ENCODE measurements around the gene MSI2.

Gene MSI2

DNA sequence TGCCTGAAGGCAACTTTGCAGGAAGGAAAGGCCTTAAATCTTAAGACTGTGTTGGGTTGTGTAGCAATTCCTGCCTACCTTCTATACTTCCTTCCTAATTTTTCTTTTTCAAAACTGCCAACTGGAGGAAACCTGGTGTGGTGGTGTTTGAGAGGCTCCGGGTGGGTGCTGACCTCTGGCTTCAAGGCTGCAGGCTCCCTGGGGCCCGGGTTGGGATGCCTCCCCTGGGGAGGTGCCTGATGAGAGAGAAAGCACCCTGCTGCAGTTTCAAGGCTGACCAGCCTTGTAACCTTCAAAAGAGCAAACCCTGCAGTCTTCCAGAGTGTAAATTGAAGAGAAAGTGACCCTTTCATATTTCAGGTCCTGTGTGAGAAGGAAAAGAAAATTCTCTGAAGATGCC lies 55.9 kb downstream of the MSI2 start:
- in situ Hi-C loops (cut with MboI; ENCODE audit: low sequenced_read_pairs): no loop called here

DNA sequence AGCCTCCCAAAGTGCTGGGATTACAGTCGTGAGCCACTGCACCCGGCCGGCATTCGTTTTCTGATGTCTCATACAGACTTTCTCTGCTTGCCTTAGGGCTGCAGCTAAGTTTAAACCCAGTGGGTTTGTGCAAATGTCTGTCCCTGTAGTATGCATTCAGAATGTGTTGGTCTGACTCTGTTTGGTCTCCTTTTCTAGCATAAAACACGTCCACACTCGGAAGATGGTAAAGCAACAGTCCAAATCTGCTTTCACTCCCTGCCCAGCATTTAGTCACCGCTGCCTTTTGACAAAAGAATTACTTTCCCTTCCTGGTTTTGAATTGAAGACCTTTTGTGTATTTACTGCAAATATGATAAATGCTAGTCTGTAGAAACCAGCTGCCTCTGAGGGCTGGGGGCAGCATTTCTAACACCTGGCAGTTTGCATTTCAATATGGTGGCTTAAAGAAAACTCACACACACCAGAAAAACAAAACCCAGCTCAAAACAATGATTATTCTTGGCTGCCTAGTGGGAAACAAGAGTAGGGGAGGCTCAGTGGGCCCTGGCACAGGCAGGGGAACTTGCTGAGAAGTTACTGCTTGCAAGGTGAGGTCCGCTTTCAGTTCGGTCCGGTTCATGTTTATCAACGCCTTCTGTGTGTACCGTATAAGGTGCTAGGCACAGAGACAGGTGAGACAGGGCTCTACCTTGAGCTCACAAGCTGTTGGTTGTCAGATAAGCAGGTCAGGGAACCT lies 56.9 kb downstream of the MSI2 start:
- in situ Hi-C loops (cut with MboI; ENCODE audit: low sequenced_read_pairs): no loop called here

DNA sequence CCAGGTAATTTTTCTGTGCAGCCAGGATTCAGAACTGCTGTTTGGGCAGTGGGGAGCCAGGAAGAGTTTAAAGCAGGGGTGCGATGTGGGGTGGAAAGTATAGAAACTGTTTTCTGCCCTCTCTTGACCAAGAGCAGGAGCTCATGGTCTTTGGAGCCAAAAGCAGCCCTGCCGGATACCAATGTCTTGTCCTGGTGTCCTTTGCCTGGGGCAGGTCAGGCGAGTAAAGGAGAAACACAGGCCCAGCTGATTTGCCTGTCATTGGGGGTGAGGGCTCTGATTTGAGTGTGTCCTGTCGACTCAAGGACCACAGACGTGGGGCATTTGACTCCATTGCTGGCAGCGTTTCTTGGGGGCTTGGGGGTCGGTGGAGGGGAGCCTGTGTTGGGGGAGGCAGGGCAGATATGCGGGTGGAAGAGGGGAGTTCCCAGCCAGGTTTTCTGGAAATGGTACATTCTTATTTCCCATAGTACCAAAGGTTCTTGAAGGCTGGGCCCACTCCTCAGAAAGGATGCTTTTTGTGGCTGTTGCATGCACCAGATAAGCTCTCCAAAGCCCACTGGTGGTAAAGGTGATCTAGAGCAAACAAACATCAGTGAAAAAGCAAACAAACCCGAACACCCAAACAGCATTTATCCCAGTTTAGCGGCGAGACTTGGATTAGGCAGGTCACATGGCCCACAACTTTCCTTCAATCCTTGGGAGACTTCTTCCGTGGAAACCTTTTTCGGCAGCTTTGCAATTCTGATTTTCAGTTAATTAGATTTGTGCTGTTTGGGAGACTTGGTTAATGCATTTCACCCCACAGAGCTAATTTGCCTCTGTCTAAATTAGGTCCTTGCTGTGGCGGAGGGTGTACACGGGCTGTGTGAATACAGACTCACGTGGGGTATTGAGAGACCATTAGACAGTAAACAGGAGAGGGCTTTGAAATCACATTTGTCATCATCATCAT lies 59.0 kb downstream of the MSI2 start:
- in situ Hi-C loops (cut with MboI; ENCODE audit: low sequenced_read_pairs): no loop called here

DNA sequence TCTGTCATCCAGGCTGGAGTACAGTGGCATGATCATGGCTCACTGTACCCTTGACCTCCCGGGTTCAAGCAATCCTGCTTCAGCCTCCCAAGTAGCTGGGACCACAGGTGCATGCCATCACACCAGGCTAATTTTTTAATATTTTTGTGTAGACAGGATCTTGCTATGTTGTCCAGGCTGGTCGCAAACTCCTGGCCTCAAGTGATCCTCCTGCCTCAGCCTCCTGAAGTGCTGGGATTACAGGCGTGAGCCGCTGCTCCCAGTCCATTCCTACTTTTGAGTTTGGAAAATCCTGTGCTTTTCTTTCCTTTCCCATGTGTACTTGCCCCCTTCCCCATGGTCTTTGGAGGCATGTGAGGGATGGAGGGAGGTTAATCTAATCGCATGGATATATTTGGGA lies 60.0 kb downstream of the MSI2 start:
- in situ Hi-C loops (cut with MboI; ENCODE audit: low sequenced_read_pairs): no loop called here

DNA sequence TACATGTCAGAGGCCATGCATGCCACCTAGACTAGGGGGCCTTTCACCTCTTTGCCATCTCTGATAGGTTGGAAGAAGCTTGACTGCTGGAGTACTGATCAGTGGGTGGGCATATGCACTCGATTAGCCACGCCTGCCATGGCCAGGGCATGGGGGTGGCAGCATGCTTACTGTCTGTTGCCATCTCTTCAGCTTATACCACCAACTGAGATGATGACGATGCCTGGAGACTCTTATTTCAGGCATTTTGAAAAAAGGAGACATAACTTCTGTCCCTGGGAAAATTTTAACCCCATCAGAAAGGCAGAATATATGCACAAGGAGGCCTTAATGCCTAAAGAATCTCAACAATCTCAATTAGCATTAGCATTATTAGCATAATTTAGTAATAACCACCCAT lies 60.8 kb downstream of the MSI2 start:
- in situ Hi-C loops (cut with MboI; ENCODE audit: low sequenced_read_pairs): no loop called here

DNA sequence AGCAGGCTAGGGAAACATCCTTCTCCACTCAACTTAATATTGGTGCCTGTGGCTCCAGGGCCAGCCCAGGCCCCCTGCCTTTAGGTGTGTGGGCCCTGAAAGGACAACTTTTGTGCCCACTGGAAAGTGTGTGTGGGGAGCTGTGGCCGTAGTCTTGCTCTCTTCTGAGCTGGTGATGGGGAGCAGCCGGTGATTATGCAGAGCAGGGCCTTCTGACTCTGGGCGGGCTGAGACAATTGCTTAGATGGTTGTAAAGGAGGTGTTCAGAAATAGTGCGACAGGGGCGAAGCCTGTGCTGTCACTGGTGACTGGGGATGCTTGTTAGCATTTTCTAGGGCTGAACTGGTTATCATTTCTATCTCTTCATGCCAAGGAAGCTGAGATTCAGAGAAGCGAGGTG lies 62.6 kb downstream of the MSI2 start:
- in situ Hi-C loops (cut with MboI; ENCODE audit: low sequenced_read_pairs): no loop called here

DNA sequence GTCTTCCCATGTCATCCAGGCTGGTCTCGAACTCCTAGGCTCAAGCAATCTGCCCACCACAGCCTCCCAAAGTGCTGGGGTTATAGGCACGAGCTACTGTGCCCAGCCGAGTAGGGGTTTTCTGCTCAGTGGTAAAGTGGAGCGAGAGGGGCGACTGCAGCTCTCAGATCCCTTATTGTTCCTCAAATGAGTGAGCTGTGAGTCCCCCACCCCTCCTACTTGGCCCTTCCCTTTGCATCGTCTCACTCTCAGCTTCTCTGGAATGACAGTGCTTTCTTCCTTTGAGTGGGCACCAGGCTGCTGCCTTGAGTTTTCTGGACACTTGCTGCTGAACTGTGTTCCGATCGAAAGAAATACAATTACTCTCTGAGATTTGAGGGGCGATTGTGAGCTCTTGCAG lies 63.5 kb downstream of the MSI2 start:
- in situ Hi-C loops (cut with MboI; ENCODE audit: low sequenced_read_pairs): no loop called here

DNA sequence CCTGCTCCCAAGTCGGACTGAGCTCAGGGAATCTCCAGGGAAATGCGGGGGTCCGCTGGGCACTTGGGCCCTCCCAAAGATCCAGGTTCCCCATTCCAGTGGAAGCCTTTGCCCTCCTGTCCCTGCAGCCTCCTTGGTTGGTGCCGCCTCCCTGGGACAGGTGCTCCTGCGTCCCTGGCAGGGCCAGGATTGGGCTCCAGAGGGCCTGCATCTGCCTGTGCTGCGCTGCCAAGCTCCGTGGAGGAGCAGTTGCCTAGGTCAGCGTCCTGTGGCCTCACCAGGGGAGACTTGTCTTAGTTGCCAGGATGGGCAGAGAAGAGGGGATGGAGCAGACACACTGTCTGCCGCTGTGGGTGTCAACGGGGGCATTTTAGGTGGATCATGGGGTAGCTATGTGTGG lies 67.1 kb downstream of the MSI2 start:
- in situ Hi-C loops (cut with MboI; ENCODE audit: low sequenced_read_pairs): no loop called here

DNA sequence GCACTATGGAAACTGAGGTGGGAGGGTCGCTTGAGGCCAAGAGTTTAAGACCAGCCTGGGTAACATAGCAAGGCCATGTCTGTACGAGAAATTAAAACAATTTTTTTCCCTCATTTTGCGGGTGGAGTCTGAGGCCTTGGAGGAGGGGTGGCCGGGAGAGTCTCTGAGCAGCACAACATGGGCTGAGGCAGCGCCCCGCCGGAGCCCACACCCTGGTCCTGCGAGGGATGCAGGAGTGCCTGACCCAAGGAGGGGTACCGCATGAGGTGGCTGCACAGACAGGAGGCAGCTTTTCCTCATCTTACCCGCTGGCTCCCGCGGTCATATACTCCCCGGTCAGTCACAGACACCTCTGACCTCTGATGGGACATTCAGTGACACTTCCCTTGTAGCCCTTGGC lies 67.7 kb downstream of the MSI2 start:
- in situ Hi-C loops (cut with MboI; ENCODE audit: low sequenced_read_pairs): no loop called here

DNA sequence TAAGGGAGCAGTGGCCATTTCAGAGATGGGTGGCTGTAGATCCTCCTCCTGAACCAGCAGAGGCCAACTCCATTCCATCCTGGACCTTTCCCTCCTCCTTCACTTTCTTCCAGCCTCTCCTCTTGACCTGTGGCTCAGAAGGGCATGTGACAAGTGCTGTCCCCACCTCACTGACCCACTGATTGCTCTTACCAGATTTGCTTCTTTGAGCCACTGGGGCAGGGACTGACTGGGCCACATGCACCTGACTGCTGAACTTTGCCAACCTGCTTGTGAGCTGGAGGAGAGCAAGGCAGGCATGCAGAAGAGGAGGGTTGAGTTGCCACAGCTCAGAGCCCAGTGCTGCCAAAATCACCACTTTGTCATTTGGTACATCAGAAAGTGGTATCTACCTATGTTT lies 68.3 kb downstream of the MSI2 start:
- in situ Hi-C loops (cut with MboI; ENCODE audit: low sequenced_read_pairs): no loop called here

DNA sequence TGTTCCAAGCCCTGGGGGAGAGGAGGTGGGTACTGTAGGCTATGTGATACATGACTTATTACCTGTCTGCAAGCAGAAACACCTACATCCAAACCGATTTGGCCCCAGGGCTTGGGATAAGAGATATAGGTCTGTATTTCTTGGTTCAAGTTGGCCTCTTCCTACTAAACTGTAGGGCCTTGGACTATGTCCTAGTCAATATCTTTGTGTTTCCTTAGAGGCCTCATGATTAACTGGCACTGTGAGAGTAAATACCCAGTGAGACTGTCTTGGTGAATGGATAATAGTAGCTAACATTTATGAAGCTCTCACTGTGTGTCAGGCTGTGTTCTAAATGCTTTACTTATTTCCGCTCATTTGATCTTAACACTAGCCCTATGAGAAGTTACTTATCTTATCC lies 70.0 kb downstream of the MSI2 start:
- in situ Hi-C loops (cut with MboI; ENCODE audit: low sequenced_read_pairs): no loop called here

DNA sequence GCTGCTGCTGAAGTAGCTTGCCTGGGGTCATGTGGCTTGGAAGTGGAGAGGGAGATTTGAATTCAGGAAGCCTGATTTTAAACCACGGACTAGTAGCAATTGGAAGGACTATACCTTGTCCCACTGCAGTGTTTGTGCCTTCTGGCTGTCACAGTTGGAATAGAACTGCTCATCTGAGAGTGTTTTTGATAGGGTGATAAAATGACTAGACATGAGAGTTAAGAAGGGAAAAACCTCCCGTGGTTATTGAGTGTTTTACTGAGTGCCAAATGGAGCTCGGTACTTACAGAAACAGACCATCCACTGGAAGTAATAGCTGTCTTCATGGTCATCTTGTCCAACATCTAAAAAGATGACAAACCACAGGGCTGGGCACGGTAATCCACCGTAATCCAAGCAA lies 70.4 kb downstream of the MSI2 start:
- in situ Hi-C loops (cut with MboI; ENCODE audit: low sequenced_read_pairs): no loop called here

DNA sequence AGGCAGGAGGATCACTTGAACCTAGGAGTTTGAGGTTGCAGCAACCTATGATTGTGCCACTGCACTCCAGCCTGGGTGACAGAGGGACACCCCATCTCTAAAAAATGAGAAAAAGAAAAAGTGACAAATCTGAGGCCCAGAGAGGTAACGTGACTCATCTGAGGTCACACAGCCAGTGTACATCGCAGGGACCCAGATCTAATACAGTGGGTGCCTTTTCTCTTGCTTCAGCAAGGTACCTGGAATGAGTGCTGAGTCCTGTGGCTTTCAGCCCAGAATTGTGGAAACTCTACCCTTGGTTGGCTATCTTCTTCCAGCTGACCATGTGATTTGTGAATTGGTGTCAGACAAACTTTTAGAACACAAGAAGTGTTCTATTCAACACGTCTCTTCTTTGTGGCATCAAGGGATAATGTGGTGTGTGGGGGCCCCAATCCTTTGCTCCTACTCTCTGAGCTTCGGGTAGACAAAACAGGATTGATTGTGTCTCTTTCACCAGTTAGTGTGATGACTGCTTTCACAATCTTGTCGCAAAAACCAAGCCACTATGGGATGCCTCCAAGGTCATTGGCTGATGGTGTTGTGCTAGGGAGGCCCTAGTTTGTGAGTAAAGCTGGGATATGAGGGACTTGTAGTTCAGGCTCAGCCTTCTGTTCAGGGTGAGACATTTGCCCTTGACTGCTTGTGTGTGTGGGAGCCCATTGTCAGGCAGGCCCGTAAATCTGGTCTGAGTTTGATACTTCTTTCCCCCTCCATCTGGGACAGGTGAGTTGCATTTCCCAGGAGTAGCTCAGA lies 71.0 kb downstream of the MSI2 start:
- in situ Hi-C loops (cut with MboI; ENCODE audit: low sequenced_read_pairs): no loop called here

DNA sequence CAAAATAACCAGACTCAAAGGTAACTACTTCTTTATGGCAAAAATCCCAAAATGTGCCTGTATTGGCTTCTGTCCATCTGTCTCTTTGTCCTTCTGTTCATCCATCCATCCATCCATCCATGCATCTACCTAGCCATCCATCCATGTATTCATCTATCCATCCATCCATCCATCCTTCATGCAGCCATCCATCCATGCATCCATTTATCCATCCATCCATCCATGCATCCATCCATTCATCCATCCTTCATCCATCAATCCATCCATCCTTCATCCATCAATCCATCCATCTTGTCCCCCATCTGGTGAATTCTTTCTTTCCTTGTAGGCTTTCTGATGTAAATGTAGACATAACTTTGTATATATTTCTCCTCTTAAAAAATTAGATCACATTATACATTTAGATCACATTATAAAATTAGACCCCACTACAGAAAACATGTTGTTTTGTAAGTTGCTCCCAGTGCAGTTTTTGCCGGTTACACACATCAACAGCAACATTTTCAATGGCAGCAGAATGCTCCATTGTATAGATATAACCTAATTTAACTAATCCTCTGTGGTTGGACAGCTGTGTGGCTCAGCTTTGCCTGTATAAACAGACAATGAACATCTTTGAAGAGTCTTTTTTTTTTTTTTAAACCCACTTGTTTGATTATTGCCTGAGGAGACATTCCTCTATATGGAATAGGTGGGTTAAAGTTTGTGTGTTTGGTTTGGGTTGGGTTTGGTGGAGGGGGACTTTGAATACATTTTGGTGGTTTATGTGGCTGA lies 72.0 kb downstream of the MSI2 start:
- in situ Hi-C loops (cut with MboI; ENCODE audit: low sequenced_read_pairs): no loop called here

DNA sequence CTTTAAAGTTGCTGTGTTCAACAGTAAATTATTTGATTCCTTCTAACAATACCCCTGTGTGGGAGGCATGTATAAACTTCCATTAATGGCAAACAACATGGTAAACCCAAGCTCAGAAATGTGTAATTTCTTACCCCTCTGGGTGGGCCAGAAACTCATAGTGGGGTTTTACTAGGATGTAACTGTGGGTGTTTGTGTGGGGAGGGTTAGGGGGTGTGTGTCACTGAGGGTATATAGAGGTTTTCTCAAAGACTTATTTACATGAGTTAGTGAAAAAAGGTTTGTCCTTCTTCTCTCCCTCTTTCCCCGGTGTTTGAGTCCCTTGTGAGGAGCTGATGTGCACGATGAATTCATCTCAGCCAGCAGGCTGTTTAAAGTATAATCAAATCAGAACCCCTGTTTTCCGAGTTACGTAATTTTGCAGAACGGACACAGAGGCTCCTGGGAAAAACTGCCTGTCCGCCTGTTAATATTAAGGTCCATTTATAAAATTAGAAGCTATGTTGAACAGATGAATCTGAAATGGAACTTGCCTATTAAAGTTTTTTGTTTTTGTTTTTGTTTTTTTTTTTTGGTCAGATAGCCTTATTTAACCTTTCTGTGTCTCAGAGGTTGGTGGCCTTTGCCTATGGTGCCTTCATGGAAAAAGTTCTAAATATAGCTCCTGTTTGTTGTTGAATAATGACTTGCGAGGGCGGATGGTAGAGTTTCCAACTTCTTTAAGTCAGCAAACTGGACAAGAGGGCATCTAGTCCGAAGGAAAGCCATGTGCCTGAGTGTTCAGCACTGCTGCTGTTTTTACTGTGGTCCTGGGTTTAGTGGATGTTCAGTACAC lies 73.3 kb downstream of the MSI2 start:
- in situ Hi-C loops (cut with MboI; ENCODE audit: low sequenced_read_pairs): no loop called here

DNA sequence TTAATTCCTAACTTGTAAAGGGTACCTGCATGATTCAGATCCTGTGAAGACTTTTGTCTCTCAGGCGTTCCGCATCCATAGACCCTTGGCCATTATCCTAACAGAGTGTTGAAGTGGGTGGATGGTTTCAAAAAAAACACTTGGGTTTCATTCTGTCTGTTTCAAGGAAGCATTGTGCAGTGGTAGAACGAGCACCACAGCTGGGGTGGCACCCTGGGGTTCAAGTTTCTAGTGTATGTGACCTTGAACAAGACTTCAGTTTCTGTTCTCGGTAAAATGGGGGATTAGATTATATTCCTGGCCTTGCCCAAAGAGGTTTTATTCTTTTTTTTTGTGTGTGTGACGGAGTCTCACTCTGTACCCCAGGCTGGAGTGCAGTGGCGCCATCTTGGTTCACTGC lies 74.3 kb downstream of the MSI2 start:
- in situ Hi-C loops (cut with MboI; ENCODE audit: low sequenced_read_pairs): no loop called here

DNA sequence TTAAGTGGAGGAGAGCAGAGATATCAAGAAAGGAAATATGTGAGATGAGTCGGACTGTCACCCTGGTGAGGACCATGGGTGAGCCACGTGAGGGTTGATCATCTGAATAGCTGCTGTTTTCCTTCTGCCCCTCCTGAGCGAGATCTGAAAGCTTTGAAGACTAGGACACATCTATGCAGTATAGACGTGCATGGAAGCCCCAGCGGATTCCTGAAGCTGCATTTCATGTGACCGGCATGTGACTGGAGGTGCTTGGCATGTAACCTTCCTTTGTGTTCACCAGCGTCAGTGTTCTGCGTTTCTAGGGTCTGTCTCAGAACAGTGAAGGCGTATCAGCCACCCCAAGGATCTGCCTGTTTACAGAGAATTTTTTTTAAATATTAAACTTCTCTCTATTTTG lies 75.1 kb downstream of the MSI2 start:
- in situ Hi-C loops (cut with MboI; ENCODE audit: low sequenced_read_pairs): no loop called here

DNA sequence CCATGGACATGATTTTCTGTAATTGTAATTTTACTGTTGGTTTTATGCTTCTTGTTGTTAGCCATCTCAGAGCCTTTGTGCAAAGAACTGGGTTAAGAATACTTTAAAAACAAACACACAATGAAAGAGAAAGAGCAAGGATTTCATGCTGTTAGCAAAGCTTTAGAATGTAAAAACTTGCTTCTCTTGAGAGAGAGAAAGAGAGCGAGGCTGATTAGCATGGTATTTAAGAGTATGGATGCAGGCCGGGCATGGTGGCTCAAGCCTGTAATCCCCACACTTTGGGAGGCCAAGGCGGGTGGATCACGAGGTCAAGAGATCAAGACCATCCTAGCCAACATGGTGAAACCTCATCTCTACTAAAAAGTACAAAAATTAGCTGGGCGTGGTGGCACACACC lies 76.2 kb downstream of the MSI2 start:
- in situ Hi-C loops (cut with MboI; ENCODE audit: low sequenced_read_pairs): no loop called here

DNA sequence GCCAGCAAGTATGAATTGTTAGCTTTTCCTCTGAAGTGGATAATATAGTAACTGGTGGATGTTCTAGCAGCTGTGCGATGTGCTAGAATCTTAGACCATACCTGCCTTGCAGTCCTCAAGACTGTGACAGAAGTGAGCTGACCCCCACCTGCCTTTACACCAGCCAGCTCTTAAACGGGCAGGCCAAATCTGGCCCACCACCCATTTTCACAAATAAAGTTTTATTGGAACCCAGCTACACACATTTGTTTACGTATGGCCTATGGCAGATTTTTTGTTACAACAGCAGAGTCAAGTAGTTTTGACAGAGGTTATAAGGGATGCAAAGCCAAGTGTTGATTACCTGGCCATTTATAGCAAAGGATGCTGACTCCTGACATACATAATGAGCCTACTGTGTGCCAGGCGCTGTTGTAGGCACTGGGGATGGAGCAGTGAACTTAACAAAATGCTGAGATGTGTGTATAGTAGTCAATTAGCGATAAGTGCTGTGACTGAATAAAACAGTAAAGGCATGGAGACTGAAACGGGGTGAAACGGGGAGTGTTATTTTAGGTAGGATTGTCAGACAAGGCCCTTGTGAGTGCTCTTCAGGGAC lies 79.0 kb downstream of the MSI2 start:
- in situ Hi-C loops (cut with MboI; ENCODE audit: low sequenced_read_pairs): no loop called here
